PC-3 (cell line): Measurements from ENCODE around the gene WDR49.

Source experiments
- EZH2 ChIP-seq: fragments of 300-600 bp; sonication (generic); IDR thresholded peaks from one replicate; pipeline ENCODE4 v1.6.1; 2017; ENCODE audit warnings: antibody characterized with exemption, mild to moderate bottlenecking, low read length; ENCODE audit not compliant: unreplicated experiment
- EZH2phosphoT487 ChIP-seq: fragments of 300-600 bp; sonication (generic); IDR thresholded peaks from 2 replicates; pipeline ENCODE4 v1.6.1; 2018; ENCODE audit warnings: mild to moderate bottlenecking, antibody characterized with exemption, low read length, borderline replicate concordance
- TF ChIP-seq, protein P1 (sequence below): fragments of 300-600 bp; sonication (generic); conservative IDR thresholded peaks from 2 replicates; pipeline ENCODE4 v1.5.1; 2017; ENCODE audit warnings: antibody characterized with exemption, low read depth, mild to moderate bottlenecking, low read length

DNA sequence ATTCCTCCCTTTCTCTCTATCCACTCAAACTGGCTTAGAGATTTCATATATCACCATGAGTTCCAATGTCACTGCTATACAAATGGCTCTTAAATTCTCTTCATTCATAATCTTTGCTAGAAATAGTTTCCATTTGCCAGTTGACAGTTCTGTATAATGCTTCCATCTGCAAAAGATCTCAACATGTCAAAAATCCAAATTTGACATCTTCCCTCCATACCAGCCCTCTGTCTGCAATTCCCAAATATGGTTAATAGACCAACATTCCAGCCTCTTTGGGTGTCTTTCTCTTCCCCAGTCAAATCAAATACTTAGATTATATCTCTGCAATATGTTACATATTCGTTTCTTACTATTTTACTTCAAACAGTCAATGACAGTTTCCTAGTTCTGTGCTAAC is 115.7 kb downstream of the WDR49 start:
- TF ChIP-seq, protein P1, sequence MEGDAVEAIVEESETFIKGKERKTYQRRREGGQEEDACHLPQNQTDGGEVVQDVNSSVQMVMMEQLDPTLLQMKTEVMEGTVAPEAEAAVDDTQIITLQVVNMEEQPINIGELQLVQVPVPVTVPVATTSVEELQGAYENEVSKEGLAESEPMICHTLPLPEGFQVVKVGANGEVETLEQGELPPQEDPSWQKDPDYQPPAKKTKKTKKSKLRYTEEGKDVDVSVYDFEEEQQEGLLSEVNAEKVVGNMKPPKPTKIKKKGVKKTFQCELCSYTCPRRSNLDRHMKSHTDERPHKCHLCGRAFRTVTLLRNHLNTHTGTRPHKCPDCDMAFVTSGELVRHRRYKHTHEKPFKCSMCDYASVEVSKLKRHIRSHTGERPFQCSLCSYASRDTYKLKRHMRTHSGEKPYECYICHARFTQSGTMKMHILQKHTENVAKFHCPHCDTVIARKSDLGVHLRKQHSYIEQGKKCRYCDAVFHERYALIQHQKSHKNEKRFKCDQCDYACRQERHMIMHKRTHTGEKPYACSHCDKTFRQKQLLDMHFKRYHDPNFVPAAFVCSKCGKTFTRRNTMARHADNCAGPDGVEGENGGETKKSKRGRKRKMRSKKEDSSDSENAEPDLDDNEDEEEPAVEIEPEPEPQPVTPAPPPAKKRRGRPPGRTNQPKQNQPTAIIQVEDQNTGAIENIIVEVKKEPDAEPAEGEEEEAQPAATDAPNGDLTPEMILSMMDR, result no peak
- TF ChIP-seq EZH2, result no peak
- TF ChIP-seq EZH2phosphoT487, result no peak
